GM04503 (cell line): ENCODE measurements around the gene SPATA45.
A peak's percentile ranks its signal among the peaks of the same experiment; 100 is the strongest.
"Not testable (repeated sequence)": the region's sequence is repeated elsewhere in the genome, so short reads cannot be mapped to it uniquely, and the experiment has no call there.

Experiments
- DNase-seq: peaks from one replicate; pipeline ENCODE4 v3.0.0-alpha.2; 2012; ENCODE audit warnings: low read depth

Gene SPATA45

GRCh38 chr1:212847549-212847948 lies at the start of gene SPATA45:
Gene SPATA45 (minus strand): TSS chr1:212847649. CDS start chr1:212836149, 11,500 bp downstream.
- DNase-seq = no peak

- no peak for DNase-seq
Measured at GRCh38 chr1:212892108-212892507, 44.7 kb upstream of the SPATA45 start.

- no peak for DNase-seq
Measured at GRCh38 chr1:212884592-212884991, 37.1 kb upstream of the SPATA45 start.

GRCh38 chr1:212879947-212880690 lies 32.7 kb upstream of the SPATA45 start:
- DNase-seq = no peak

GRCh38 chr1:212878418-212878817 lies 31.0 kb upstream of the SPATA45 start:
- no peak for DNase-seq

- DNase-seq = no peak
Measured at GRCh38 chr1:212873518-212873917, 26.1 kb upstream of the SPATA45 start.

- no peak for DNase-seq
Measured at GRCh38 chr1:212871976-212872375, 24.5 kb upstream of the SPATA45 start.

GRCh38 chr1:212867192-212867591 lies 19.7 kb upstream of the SPATA45 start:
- DNase-seq = no peak

GRCh38 chr1:212864201-212864600 lies 16.8 kb upstream of the SPATA45 start:
- DNase-seq = no peak

GRCh38 chr1:212863345-212863744 lies 15.9 kb upstream of the SPATA45 start:
- not testable (repeated sequence) for DNase-seq

- DNase-seq = no peak
Measured at GRCh38 chr1:212862111-212862690, 14.8 kb upstream of the SPATA45 start.

GRCh38 chr1:212860713-212861581 lies 13.5 kb upstream of the SPATA45 start:
- no peak for DNase-seq

- no peak for DNase-seq
Measured at GRCh38 chr1:212858461-212859265, 11.2 kb upstream of the SPATA45 start.

GRCh38 chr1:212857992-212858460 lies 10.6 kb upstream of the SPATA45 start, which contains the start of gene FLVCR1:
Gene FLVCR1 (plus strand): TSS chr1:212858275. CDS start chr1:212858453, 178 bp downstream.
- peak; percentile 72 for DNase-seq

- no peak for DNase-seq
Measured at GRCh38 chr1:212856755-212857154, 9.3 kb upstream of the SPATA45 start.

- DNase-seq = no peak
Measured at GRCh38 chr1:212853658-212854057, 6.2 kb upstream of the SPATA45 start.

GRCh38 chr1:212852105-212852688 lies 4.7 kb upstream of the SPATA45 start:
- DNase-seq = no peak

- not testable (repeated sequence) for DNase-seq
Measured at GRCh38 chr1:212844521-212844920, 2.9 kb downstream of the SPATA45 start.

GRCh38 chr1:212838145-212838544 lies 9.3 kb downstream of the SPATA45 start:
- no peak for DNase-seq

GRCh38 chr1:212833211-212834207 lies 13.9 kb downstream of the SPATA45 start:
- DNase-seq = not testable (repeated sequence)
